ENCODE results near the gene AMH. TPM values are rescaled to one million over a fixed set of nuclear protein-coding genes. Genes with fewer than 3 reads are reported as not detected.

Gene AMH
- total and polyA plus RNA-seq, 2 of the 13 experiments (the other 11 are each of a cell fraction or from before 2014, with no cell fraction given) = 0.03 to 0.18 TPM

DNA sequence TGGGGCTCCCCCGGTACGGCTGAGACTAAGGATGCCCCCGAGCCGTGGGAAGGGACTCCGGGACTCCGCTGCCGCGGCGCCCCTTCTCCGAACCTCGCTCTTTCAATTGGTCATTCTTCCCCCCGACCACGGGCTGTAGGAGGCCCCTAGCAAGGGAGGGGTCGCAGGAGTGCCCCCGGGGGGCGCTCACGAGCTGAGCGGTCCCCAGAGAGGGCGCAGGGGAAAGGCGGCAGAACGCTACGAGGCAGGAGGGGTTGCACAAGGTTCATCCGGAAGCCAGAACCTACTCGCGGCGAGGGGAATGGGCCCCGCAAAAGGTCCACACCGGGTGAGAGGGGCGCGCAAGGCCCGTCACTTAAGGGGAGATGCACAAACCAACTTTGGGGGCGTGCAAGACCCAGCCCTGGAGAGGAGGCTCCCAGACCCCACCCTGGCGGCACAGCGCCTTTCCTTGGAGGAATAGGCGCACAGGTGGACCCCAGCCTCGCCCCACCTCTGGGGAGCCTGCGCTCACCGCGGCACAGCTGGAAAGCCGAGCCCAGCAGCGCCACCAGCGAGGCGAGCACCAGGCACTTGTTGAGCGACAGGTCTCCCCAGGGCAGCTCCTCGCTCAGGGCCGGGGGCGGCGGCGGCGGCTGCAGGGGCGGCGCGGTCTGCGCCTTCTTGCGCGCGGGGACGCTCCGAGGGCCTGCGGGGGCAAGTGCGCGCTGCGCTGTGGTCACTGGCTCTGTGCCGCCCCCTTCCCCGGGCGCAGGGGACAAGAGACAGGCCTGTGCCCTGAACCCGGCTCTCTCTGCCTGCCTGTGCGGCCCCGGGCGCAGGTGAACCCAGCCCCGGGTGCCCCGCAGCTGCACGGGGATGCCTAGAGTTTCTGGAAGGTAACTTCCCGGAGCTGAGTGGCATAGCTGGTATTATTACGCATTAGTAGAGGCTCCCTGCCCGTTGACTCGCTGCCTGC lies 4.3 kb downstream of the AMH start (continued):
- TF ChIP-seq ZNF879 (CRISPR knock-in tag; IDR thresholded peaks at IDR 0.05) = no peak
- TF ChIP-seq SRSF1 (optimal IDR thresholded peaks at IDR 0.05; ENCODE audit: low read depth, low read length) = peak; percentile 47
- TF ChIP-seq ADNP (CRISPR knock-in tag; IDR thresholded peaks at IDR 0.05) = 0 out of 2 replicates have a peak, but pooled peaks have one; percentile 25
- TF ChIP-seq, protein P1, sequence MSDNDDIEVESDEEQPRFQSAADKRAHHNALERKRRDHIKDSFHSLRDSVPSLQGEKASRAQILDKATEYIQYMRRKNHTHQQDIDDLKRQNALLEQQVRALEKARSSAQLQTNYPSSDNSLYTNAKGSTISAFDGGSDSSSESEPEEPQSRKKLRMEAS (IDR thresholded peaks at IDR 0.05) = peak; percentile 59; the same call in 1 of the 2 replicates
- TF ChIP-seq, protein P2, sequence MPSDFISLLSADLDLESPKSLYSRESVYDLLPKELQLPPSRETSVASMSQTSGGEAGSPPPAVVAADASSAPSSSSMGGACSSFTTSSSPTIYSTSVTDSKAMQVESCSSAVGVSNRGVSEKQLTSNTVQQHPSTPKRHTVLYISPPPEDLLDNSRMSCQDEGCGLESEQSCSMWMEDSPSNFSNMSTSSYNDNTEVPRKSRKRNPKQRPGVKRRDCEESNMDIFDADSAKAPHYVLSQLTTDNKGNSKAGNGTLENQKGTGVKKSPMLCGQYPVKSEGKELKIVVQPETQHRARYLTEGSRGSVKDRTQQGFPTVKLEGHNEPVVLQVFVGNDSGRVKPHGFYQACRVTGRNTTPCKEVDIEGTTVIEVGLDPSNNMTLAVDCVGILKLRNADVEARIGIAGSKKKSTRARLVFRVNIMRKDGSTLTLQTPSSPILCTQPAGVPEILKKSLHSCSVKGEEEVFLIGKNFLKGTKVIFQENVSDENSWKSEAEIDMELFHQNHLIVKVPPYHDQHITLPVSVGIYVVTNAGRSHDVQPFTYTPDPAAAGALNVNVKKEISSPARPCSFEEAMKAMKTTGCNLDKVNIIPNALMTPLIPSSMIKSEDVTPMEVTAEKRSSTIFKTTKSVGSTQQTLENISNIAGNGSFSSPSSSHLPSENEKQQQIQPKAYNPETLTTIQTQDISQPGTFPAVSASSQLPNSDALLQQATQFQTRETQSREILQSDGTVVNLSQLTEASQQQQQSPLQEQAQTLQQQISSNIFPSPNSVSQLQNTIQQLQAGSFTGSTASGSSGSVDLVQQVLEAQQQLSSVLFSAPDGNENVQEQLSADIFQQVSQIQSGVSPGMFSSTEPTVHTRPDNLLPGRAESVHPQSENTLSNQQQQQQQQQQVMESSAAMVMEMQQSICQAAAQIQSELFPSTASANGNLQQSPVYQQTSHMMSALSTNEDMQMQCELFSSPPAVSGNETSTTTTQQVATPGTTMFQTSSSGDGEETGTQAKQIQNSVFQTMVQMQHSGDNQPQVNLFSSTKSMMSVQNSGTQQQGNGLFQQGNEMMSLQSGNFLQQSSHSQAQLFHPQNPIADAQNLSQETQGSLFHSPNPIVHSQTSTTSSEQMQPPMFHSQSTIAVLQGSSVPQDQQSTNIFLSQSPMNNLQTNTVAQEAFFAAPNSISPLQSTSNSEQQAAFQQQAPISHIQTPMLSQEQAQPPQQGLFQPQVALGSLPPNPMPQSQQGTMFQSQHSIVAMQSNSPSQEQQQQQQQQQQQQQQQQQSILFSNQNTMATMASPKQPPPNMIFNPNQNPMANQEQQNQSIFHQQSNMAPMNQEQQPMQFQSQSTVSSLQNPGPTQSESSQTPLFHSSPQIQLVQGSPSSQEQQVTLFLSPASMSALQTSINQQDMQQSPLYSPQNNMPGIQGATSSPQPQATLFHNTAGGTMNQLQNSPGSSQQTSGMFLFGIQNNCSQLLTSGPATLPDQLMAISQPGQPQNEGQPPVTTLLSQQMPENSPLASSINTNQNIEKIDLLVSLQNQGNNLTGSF (CRISPR knock-in tag; IDR thresholded peaks at IDR 0.05) = peak; percentile 12; the same call in 1 of the 2 replicates
- TF ChIP-seq PHF5A (CRISPR knock-in tag; IDR thresholded peaks at IDR 0.05; ENCODE audit: low read depth, unreplicated experiment) = no peak
- TF ChIP-seq PAWR (CRISPR knock-in tag; IDR thresholded peaks at IDR 0.05; ENCODE audit: borderline replicate concordance) = no peak
- 0 out of 2 replicates have a peak, but pooled peaks have one; percentile 31 for TF ChIP-seq ESRRA (CRISPR knock-in tag; IDR thresholded peaks at IDR 0.05; ENCODE audit: low read depth)
- peak; percentile 77 for TF ChIP-seq ZBTB38 (CRISPR knock-in tag; IDR thresholded peaks at IDR 0.05)
- TF ChIP-seq SNRNP70 (IDR thresholded peaks at IDR 0.05; ENCODE audit: low read depth, low read length) = no peak
- TF ChIP-seq, protein P3, sequence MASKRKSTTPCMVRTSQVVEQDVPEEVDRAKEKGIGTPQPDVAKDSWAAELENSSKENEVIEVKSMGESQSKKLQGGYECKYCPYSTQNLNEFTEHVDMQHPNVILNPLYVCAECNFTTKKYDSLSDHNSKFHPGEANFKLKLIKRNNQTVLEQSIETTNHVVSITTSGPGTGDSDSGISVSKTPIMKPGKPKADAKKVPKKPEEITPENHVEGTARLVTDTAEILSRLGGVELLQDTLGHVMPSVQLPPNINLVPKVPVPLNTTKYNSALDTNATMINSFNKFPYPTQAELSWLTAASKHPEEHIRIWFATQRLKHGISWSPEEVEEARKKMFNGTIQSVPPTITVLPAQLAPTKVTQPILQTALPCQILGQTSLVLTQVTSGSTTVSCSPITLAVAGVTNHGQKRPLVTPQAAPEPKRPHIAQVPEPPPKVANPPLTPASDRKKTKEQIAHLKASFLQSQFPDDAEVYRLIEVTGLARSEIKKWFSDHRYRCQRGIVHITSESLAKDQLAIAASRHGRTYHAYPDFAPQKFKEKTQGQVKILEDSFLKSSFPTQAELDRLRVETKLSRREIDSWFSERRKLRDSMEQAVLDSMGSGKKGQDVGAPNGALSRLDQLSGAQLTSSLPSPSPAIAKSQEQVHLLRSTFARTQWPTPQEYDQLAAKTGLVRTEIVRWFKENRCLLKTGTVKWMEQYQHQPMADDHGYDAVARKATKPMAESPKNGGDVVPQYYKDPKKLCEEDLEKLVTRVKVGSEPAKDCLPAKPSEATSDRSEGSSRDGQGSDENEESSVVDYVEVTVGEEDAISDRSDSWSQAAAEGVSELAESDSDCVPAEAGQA (IDR thresholded peaks at IDR 0.05; ENCODE audit: low read depth) = peak; percentile 40; the same call in 1 of the 2 replicates
- TF ChIP-seq, protein P3 (CRISPR knock-in tag; IDR thresholded peaks at IDR 0.05; ENCODE audit: borderline replicate concordance) = no peak
- peak; percentile 18; the same call in 1 of the 2 replicates for TF ChIP-seq ZNF331 (CRISPR knock-in tag; IDR thresholded peaks at IDR 0.05)

Data from HepG2 (cell line).